ENCODE measurements around the gene PRPF6. TPM values are rescaled to one million over a fixed set of nuclear protein-coding genes. Genes with fewer than 3 reads are reported as not detected.

The PRPF6 gene
- total RNA-seq, 2 donors from 2014 or later = 42.3 to 52.1 TPM

DNA sequence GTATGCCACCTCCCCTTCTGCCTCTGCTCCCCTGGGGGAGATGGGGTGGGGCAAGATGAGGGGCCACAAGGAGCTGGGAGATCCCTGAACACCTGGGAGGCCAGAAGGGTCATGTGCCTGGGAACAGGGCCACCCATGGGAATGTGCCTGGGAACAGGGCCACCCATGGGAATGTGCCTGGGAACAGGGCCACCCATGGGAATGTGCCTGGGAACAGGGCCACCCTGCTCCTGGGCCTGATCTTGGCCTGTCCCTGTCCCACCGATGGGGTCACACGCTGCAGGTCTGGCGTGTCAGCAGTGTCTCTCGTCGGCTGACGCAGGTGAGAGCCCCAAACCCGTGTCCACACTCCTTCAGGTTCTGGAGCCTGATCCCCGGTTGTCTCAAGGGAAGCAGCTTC, 94.0 kb downstream of the PRPF6 start:
- Histone ChIP-seq H3K36me3 (replicated peaks in 1 of 2; ENCODE audit: insufficient read depth in 1 of 2, low read depth in 2 of 2) (no peaks in the 10 kb centered on the region), H3K9me3 (no peaks in the 10 kb centered on the region), H3K27me3 (no peaks in the 10 kb centered on the region), H3K27ac (no peak overlapping the region), H3K4me3 (no peak overlapping the region), H3K4me1 (peaks cover 16% of the 10 kb centered on the region)
- no peak for ATAC-seq
- WGBS, 2 donors = 84 to 95% methylated on average over 4 to 8 of the region's 8 CpGs
- intact Hi-C loops (cut with DNase I) = no loop called here
- no peak for DNase-seq
- TF ChIP-seq, protein P1, sequence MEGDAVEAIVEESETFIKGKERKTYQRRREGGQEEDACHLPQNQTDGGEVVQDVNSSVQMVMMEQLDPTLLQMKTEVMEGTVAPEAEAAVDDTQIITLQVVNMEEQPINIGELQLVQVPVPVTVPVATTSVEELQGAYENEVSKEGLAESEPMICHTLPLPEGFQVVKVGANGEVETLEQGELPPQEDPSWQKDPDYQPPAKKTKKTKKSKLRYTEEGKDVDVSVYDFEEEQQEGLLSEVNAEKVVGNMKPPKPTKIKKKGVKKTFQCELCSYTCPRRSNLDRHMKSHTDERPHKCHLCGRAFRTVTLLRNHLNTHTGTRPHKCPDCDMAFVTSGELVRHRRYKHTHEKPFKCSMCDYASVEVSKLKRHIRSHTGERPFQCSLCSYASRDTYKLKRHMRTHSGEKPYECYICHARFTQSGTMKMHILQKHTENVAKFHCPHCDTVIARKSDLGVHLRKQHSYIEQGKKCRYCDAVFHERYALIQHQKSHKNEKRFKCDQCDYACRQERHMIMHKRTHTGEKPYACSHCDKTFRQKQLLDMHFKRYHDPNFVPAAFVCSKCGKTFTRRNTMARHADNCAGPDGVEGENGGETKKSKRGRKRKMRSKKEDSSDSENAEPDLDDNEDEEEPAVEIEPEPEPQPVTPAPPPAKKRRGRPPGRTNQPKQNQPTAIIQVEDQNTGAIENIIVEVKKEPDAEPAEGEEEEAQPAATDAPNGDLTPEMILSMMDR (IDR thresholded peaks at IDR 0.05) = no peak
- TF ChIP-seq POLR2A (IDR thresholded peaks at IDR 0.05) = no peak

DNA sequence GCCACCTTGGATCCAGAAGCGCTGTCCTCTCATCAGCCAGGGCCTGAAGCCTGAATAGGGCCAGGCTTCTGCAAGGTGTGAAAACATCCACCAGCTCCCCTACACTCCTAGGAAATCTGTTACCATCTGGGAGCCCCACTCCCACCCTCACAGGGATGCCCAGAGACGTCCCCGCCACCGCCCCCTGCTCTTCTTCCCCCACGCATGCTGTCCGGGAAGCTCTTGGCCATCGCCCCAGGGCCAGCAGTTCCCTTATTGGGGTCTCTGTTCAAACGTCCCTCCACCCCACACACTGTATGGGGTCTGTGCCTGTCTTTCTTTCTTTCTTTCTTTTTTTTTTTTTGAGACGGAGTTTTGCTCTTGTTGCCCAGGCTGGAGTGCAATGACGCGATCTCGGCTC, 94.6 kb downstream of the PRPF6 start:
- no peak for ATAC-seq
- 87 to 88% methylated on average over 11 to 12 of the region's 12 CpGs for WGBS, 2 donors
- intact Hi-C loops (cut with DNase I) = no loop called here
- H3K4me1 ChIP-seq = peaks cover 16% of the 10 kb centered on the region
- no peaks in the 10 kb centered on the region for H3K27me3 ChIP-seq
- H3K36me3 ChIP-seq (replicated peaks in 1 of 2; ENCODE audit: insufficient read depth in 1 of 2, low read depth in 2 of 2) = no peaks in the 10 kb centered on the region
- no peaks in the 10 kb centered on the region for H3K9me3 ChIP-seq
- TF ChIP-seq POLR2A (IDR thresholded peaks at IDR 0.05) = no peak
- TF ChIP-seq, protein P1 (IDR thresholded peaks at IDR 0.05) = no peak
- no peak overlapping the region for H3K27ac ChIP-seq
- H3K4me3 ChIP-seq = no peak overlapping the region
- DNase-seq = no peak

DNA sequence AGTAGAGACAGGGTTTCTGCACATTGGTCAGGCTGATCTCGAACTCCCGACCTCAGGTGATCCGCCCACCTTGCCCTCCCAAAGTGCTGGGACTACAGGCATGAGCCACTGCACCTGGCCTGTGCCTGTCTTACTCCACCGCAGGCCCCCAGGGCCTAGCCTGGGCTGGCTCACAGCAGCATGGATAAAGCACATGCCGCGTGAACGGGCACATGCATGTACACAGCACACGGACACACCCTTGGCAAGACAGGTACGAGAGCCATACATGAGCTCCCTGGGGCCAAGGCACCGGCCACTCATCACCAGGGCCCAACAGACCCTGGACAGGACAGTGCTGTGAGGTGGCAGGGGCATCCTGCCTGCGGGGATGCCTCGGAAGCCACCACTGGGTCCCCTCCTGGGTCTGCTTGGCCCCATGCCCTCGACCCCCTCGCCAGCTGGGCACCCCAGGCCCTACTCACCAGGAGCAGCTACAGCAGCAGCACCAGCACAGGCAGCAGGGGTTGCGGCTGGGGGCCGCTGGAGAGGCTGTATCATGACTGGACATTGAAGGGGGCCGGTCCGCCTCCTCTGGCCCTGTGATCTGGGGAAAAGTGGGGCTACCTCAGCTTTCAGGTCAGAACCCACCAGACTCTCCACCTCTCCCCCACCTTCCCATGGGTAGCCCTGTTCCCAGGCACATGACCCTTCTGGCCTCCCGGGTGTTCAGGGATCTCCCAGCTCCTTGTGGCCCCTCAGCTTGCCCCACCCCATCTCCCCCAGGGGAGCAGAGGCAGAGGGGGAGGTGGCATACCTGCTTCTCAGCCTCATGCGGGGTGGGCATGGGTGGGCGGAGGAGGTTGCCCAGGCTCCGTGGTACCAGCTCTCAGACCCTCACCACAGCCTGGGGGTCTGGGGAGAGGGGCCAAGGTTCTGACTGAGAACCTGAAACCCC, 95.4 kb downstream of the PRPF6 start:
- Histone ChIP-seq H3K4me1 (peaks cover 16% of the 10 kb centered on the region), H3K36me3 (replicated peaks in 1 of 2; ENCODE audit: insufficient read depth in 1 of 2, low read depth in 2 of 2) (no peaks in the 10 kb centered on the region), H3K27ac (no peak overlapping the region), H3K4me3 (no peak overlapping the region), H3K27me3 (no peaks in the 10 kb centered on the region), H3K9me3 (no peaks in the 10 kb centered on the region)
- intact Hi-C loops (cut with DNase I) = no loop called here
- TF ChIP-seq, protein P1 (IDR thresholded peaks at IDR 0.05) = no peak
- TF ChIP-seq POLR2A (IDR thresholded peaks at IDR 0.05) = no peak
- 88 to 96% methylated on average over 4 to 22 of the region's 22 CpGs for WGBS, 2 donors
- no peak for ATAC-seq
- no peak for DNase-seq

DNA sequence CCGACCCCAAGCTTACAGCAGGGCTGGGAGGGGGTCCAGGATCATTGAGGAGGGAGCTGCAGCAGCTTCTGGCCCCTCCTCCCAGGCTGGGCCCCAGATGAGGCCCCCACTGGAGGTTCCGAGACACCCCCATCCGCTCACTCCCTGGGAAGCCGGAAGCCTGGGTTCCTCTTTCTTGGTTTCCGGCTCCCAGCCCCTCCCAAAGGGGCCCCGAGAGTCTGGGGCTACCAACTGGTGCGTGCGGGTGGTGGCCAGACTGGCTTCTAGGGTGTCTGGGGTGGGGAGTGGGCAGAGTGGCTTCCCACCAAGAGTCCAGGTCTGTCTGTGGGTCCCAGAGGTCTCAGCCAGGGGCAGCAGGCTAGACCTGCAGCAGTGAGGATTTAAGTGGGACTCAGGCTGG, 96.2 kb downstream of the PRPF6 start:
- no peak overlapping the region for H3K27ac ChIP-seq
- 80 to 97% methylated on average over 7 to 8 of the region's 8 CpGs for WGBS, 2 donors
- no peak overlapping the region for H3K4me3 ChIP-seq
- H3K36me3 ChIP-seq (replicated peaks in 1 of 2; ENCODE audit: insufficient read depth in 1 of 2, low read depth in 2 of 2) = no peaks in the 10 kb centered on the region
- TF ChIP-seq, protein P1 (IDR thresholded peaks at IDR 0.05) = no peak
- no peak for TF ChIP-seq POLR2A (IDR thresholded peaks at IDR 0.05)
- intact Hi-C loops (cut with DNase I) = no loop called here
- H3K4me1 ChIP-seq = peaks cover 16% of the 10 kb centered on the region
- ATAC-seq (no peak), DNase-seq (no peak)
- no peaks in the 10 kb centered on the region for H3K9me3 ChIP-seq
- H3K27me3 ChIP-seq = no peaks in the 10 kb centered on the region

DNA sequence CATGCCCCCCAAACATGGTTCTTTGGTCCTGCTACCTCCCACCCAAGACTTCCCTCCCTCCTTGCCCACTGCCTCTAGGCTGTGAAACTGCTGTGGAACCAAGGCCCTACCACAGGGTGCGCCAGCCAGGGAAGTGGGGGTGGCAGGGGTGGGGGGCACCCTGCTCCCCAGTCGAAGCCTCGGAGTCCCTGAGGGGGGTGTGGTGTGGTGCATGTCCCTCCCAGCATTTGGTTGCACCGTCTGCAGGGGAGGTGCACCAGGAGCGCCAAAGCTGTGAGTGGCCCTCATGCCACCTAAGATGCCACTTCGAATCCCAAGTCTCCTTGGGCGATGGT, 96.6 kb downstream of the PRPF6 start:
- TF ChIP-seq, protein P1 (IDR thresholded peaks at IDR 0.05) = no peak
- no peak for TF ChIP-seq POLR2A (IDR thresholded peaks at IDR 0.05)
- Histone ChIP-seq H3K4me1 (peaks cover 16% of the 10 kb centered on the region), H3K9me3 (no peaks in the 10 kb centered on the region), H3K27ac (no peak overlapping the region), H3K27me3 (no peaks in the 10 kb centered on the region), H3K36me3 (replicated peaks in 1 of 2; ENCODE audit: insufficient read depth in 1 of 2, low read depth in 2 of 2) (no peaks in the 10 kb centered on the region), H3K4me3 (no peak overlapping the region)
- no peak for DNase-seq
- intact Hi-C loops (cut with DNase I) = no loop called here
- no peak for ATAC-seq
- 77 to 85% methylated on average over 4 to 6 of the region's 7 CpGs for WGBS, 2 donors

All from body of pancreas (tissue), 4 donors.